Loucy (cell line): ENCODE measurements around the gene MAP4K5.

Experiments
- H2AFZ ChIP-seq: fragments of 200-600 bp; sonication (generic); 2 replicates; pipeline ENCODE4 v1.6.0; 2016; ENCODE audit warnings: antibody characterized with exemption, mild to moderate bottlenecking, low read length, moderate library complexity
- H3F3A ChIP-seq: fragments of 200-600 bp; 2 replicates; pipeline ENCODE4 v1.6.0; 2016; ENCODE audit warnings: antibody characterized with exemption, low read depth, mild to moderate bottlenecking
- H3K27me3 ChIP-seq: fragments of 200-600 bp; sonication (generic); 2 replicates; pipeline ENCODE4 v1.6.1; 2014; ENCODE audit warnings: low read length, mild to moderate bottlenecking; ENCODE audit not compliant: insufficient read depth, poor library complexity, severe bottlenecking
- H3K36me3 ChIP-seq: fragments of 200-600 bp; sonication (generic); 2 replicates; pipeline ENCODE4 v1.6.1; 2016; ENCODE audit warnings: low read length; ENCODE audit not compliant: insufficient read depth
- H3K4me1 ChIP-seq: fragments of 200-600 bp; sonication (generic); 2 replicates; pipeline ENCODE4 v1.5.1; 2014; ENCODE audit warnings: low read length, mild to moderate bottlenecking; ENCODE audit not compliant: insufficient read depth, poor library complexity, severe bottlenecking
- H3K4me2 ChIP-seq: fragments of 200-600 bp; sonication (generic); 2 replicates; pipeline ENCODE4 v1.6.0; 2014; ENCODE audit warnings: antibody characterized with exemption, low read length, low read depth, mild to moderate bottlenecking; ENCODE audit not compliant: poor library complexity, severe bottlenecking
- H3K4me3 ChIP-seq: fragments of 200-600 bp; sonication (generic); 2 replicates; pipeline ENCODE4 v1.5.1; 2014; ENCODE audit warnings: low read length, mild to moderate bottlenecking, mixed read lengths; ENCODE audit not compliant: poor library complexity, severe bottlenecking
- H3K79me2 ChIP-seq: fragments of 200-600 bp; sonication (generic); 2 replicates; pipeline ENCODE4 v1.6.1; 2014; ENCODE audit warnings: low read length; ENCODE audit not compliant: insufficient read depth
- H3K9ac ChIP-seq: fragments of 200-600 bp; sonication (generic); 2 replicates; pipeline ENCODE4 v1.6.0; 2014; ENCODE audit warnings: mild to moderate bottlenecking, low read depth, low read length, moderate library complexity; ENCODE audit not compliant: poor library complexity, severe bottlenecking
- H3K9me2 ChIP-seq: fragments of 200-600 bp; sonication (generic); replicated peaks from 2 replicates; pipeline ENCODE4 v1.6.1; 2016; ENCODE audit warnings: low read depth, low read length, mixed read lengths
- H3K9me3 ChIP-seq: fragments of 200-600 bp; sonication (generic); 2 replicates; pipeline ENCODE4 v1.6.1; 2014; ENCODE audit warnings: mild to moderate bottlenecking, antibody characterized with exemption, low read length, low read depth; ENCODE audit not compliant: insufficient read depth
- H4K20me1 ChIP-seq: fragments of 200-600 bp; sonication (generic); 2 replicates; pipeline ENCODE4 v1.6.0; 2014; ENCODE audit warnings: antibody characterized with exemption, low read length, mild to moderate bottlenecking; ENCODE audit not compliant: insufficient read depth, poor library complexity, severe bottlenecking
- CTCF ChIP-seq: fragments of 200-600 bp; sonication (generic); conservative IDR thresholded peaks from 2 replicates; pipeline ENCODE4 v1.5.1; 2014; ENCODE audit warnings: mild to moderate bottlenecking, antibody characterized with exemption, low read length
- EZH2phosphoT487 ChIP-seq: fragments of 200-600 bp; IDR thresholded peaks from 2 replicates; pipeline ENCODE4 v1.6.1; 2018; ENCODE audit warnings: antibody characterized with exemption, mild to moderate bottlenecking, moderate library complexity, borderline replicate concordance

Gene MAP4K5

GRCh38 chr14:50462111-50462510 lies 70.3 kb downstream of the MAP4K5 start:
- Histone ChIP-seq H2AFZ (no peak overlapping the region), H3K27me3 (no peaks in the 10 kb centered on the region), H3F3A (no peaks in the 10 kb centered on the region), H3K79me2 (no peaks in the 10 kb centered on the region), H3K9me2 (no peaks in the 10 kb centered on the region), H3K4me1 (peaks cover 4% of the 10 kb centered on the region), H3K9ac (no peak overlapping the region), H3K4me2 (no peak overlapping the region), H4K20me1 (no peaks in the 10 kb centered on the region), H3K9me3 (no peaks in the 10 kb centered on the region), H3K4me3 (no peak overlapping the region), H3K36me3 (peaks cover 46% of the 10 kb centered on the region; the same call in 1 of the 2 replicates)
- no peak for TF ChIP-seq CTCF
- TF ChIP-seq EZH2phosphoT487, result no peak

- Histone ChIP-seq H3F3A (0 out of 2 replicates have a peak, but pooled peaks cover 3% of the 10 kb centered on the region), H3K9me3 (peaks cover 5% of the 10 kb centered on the region; the same call in 1 of the 2 replicates), H3K27me3 (no peaks in the 10 kb centered on the region), H3K79me2 (no peaks in the 10 kb centered on the region), H4K20me1 (no peaks in the 10 kb centered on the region), H2AFZ (no peak overlapping the region), H3K9me2 (no peaks in the 10 kb centered on the region), H3K36me3 (peaks cover 68% of the 10 kb centered on the region), H3K4me3 (no peak overlapping the region), H3K4me2 (no peak overlapping the region), H3K4me1 (no peaks in the 10 kb centered on the region), H3K9ac (no peak overlapping the region)
- TF ChIP-seq EZH2phosphoT487, result no peak
- TF ChIP-seq CTCF, result no peak
These were observed 78.5 kb downstream of the MAP4K5 start for GRCh38 chr14:50453869-50454268.

GRCh38 chr14:50452979-50453705 lies 79.2 kb downstream of the MAP4K5 start:
- Histone ChIP-seq H2AFZ (no peak overlapping the region), H3K4me3 (no peak overlapping the region), H3F3A (0 out of 2 replicates have a peak, but pooled peaks cover 3% of the 10 kb centered on the region), H3K36me3 (peaks cover 72% of the 10 kb centered on the region), H3K9me2 (no peaks in the 10 kb centered on the region), H4K20me1 (no peaks in the 10 kb centered on the region), H3K4me1 (no peaks in the 10 kb centered on the region), H3K27me3 (no peaks in the 10 kb centered on the region), H3K9ac (no peak overlapping the region), H3K79me2 (no peaks in the 10 kb centered on the region), H3K4me2 (no peak overlapping the region), H3K9me3 (peaks cover 5% of the 10 kb centered on the region; the same call in 1 of the 2 replicates)
- TF ChIP-seq EZH2phosphoT487, result no peak
